ENCODE data around the gene AKAP8.

- TF ChIP-seq CTCF (conservative IDR thresholded peaks at IDR 0.05; ENCODE audit: low read length): no peak
- TF ChIP-seq EZH2phosphoT487 (IDR thresholded peaks at IDR 0.05; ENCODE audit: borderline replicate concordance): no peak
Measured at GRCh38 chr19:15321739-15322138, 57.8 kb downstream of the AKAP8 start.

All from Loucy (cell line).